Fibroblast of the aortic adventitia (primary cell): ENCODE measurements around the gene ARHGEF40. TPM values are rescaled to one million over a fixed set of nuclear protein-coding genes. Genes with fewer than 3 reads are reported as not detected.
A peak's percentile ranks its signal among the peaks of the same experiment; 100 is the strongest.

Experiments
- DNase-seq: peaks from one replicate; pipeline ENCODE4 v3.0.0-alpha.2; 2010; ENCODE audit warnings: low read depth
- H3K4me3 ChIP-seq: 2 replicates; pipeline ENCODE4 v1.5.1; 2011; ENCODE audit warnings: low read depth, mild to moderate bottlenecking, control low read depth, low read length, moderate library complexity
- CTCF ChIP-seq: IDR thresholded peaks from 2 replicates; pipeline ENCODE4 v1.5.1; 2011; ENCODE audit warnings: mild to moderate bottlenecking, low read length, control low read depth, inconsistent platforms; ENCODE audit not compliant: insufficient read depth
- total RNA-seq: library from RNA; depleted of rRNA; stranded (reverse); fragments of >200 nt; gene quantifications from 2 replicates; pipeline ENCODE4 v1.2.3, GENCODE V29; 2012; ENCODE audit warnings: low replicate concordance

Gene ARHGEF40
- total RNA-seq, 1 donor, result 47.4 TPM

GRCh38 chr14:21025371-21026273 lies 44.5 kb upstream of the ARHGEF40 start:
- TF ChIP-seq CTCF, result no peak
- peak overlapping the region; percentile 44 for H3K4me3 ChIP-seq
- no peak for DNase-seq

- H3K4me3 ChIP-seq, result no peak overlapping the region
- no peak for TF ChIP-seq CTCF
- DNase-seq, result no peak
Observed at GRCh38 chr14:21026274-21026987, 43.7 kb upstream of the ARHGEF40 start.

- H3K4me3 ChIP-seq, result no peak overlapping the region
- no peak for DNase-seq
- no peak for TF ChIP-seq CTCF
Observed at GRCh38 chr14:21026988-21027315, 43.2 kb upstream of the ARHGEF40 start.

GRCh38 chr14:21029917-21030316 lies 40.2 kb upstream of the ARHGEF40 start, which contains the start of gene TPPP2:
Gene TPPP2 (plus strand): TSS chr14:21030217. CDS start chr14:21030582, 365 bp downstream.
- no peak for TF ChIP-seq CTCF
- no peak within 1 kb of the TSS for H3K4me3 ChIP-seq
- DNase-seq, result no peak

- no peak for DNase-seq
- TF ChIP-seq CTCF, result no peak
Observed at GRCh38 chr14:21030531-21030930, 39.6 kb upstream of the ARHGEF40 start.

GRCh38 chr14:21032326-21033132 lies 37.6 kb upstream of the ARHGEF40 start:
- DNase-seq, result no peak
- H3K4me3 ChIP-seq, result no peak overlapping the region
- no peak for TF ChIP-seq CTCF

More at GRCh38 chr14:21030531-21030930, 39.6 kb upstream of the ARHGEF40 start:
- H3K4me3 ChIP-seq, result no peak overlapping the region
